ENCODE measurements around the gene TEK.

GRCh38 chr9:27248702-27249101, 139.7 kb downstream of the TEK start:
- no peak for TF ChIP-seq CTCF (IDR thresholded peaks at IDR 0.05; ENCODE audit: low read depth, low read length)
- no peak for TF ChIP-seq EZH2phosphoT487 (IDR thresholded peaks at IDR 0.05; ENCODE audit: low read depth)

Measured in OCI-LY3 (cell line).